Measurements from ENCODE around the gene SEPTIN1. TPM values are rescaled to one million over a fixed set of nuclear protein-coding genes. Genes with fewer than 3 reads are reported as not detected.

Gene SEPTIN1
- total RNA-seq, 1 experiment from 2014 or later: 3.4 TPM

- no TSS peak for BruUV-seq (replicated peaks)
- CTCF ChIA-PET: no interaction called here
- no peak for DNase-seq (ENCODE audit: low read depth, low spot score)
- Histone ChIP-seq H3K4me1 (ENCODE audit: control insufficient read depth in 1 of 2, insufficient read depth in 2 of 2, low read length in 2 of 2) (peaks cover 16 to 40% of the 10 kb centered on the region in 2 experiments), H3K79me2 (ENCODE audit: insufficient read depth, low read length) (no peaks in the 10 kb centered on the region), H3K36me3 (ENCODE audit: control insufficient read depth in 1 of 2, insufficient read depth in 2 of 2, low read length in 2 of 2) (no peaks in the 10 kb centered on the region), H3K27me3 (ENCODE audit: insufficient read depth, low read length) (no peaks in the 10 kb centered on the region), H2AFZ (ENCODE audit: low read depth, low read length, poor library complexity, severe bottlenecking) (no peak overlapping the region), H3K27ac (ENCODE audit: low read depth, low read length) (peak overlapping the region; percentile 97; the same call in 1 of the 2 replicates), H3K9ac (ENCODE audit: low read length) (peak overlapping the region; percentile 13; the same call in 1 of the 2 replicates), H3K4me3 (replicated peaks in 1 of 2; ENCODE audit: low read depth in 1 of 2, low read length in 2 of 2) (no peak overlapping the region), H4K20me1 (ENCODE audit: insufficient read depth) (no peaks in the 10 kb centered on the region), H3K4me2 (ENCODE audit: low read length) (peak overlapping the region; percentile 100; the same call in 1 of the 2 replicates), H3K9me3 (ENCODE audit: control insufficient read depth in 1 of 2, insufficient read depth in 1 of 2, low read depth in 1 of 2, low read length in 2 of 2) (no peaks in the 10 kb centered on the region), H3K9me2 (ENCODE audit: insufficient read depth) (no peaks in the 10 kb centered on the region)
- TF ChIP-seq ATF3 (IDR thresholded peaks at IDR 0.05): no peak
- no peak for TF ChIP-seq FOSL1 (IDR thresholded peaks at IDR 0.05; ENCODE audit: low read depth)
- no peak for TF ChIP-seq CTCF (IDR thresholded peaks at IDR 0.05 in 2 of 3, conservative IDR thresholded peaks at IDR 0.05 in 1 of 3; ENCODE audit: borderline replicate concordance in 1 of 3, insufficient read depth in 1 of 3, low read depth in 2 of 3, low read length in 2 of 3)
- TF ChIP-seq REST (IDR thresholded peaks at IDR 0.05; ENCODE audit: low read depth): no peak
- TF ChIP-seq POLR2AphosphoS5 (IDR thresholded peaks at IDR 0.05; ENCODE audit: low read depth, low read length): no peak
- TF ChIP-seq ELF1 (IDR thresholded peaks at IDR 0.05; ENCODE audit: borderline replicate concordance, low read depth): no peak
- no peak for TF ChIP-seq YY1 (IDR thresholded peaks at IDR 0.05; ENCODE audit: extremely low read depth, insufficient replicate concordance, low read depth, low read length)
- TF ChIP-seq SRF (IDR thresholded peaks at IDR 0.05; ENCODE audit: low read depth): no peak
- TF ChIP-seq POLR2A (IDR thresholded peaks at IDR 0.05; ENCODE audit: borderline replicate concordance, extremely low read depth, insufficient read depth, insufficient read length): no peak
- no peak for TF ChIP-seq CBX3 (IDR thresholded peaks at IDR 0.05; ENCODE audit: low read depth)
- TF ChIP-seq SP1 (IDR thresholded peaks at IDR 0.05; ENCODE audit: low read depth): no peak
- TF ChIP-seq EZH2phosphoT487 (IDR thresholded peaks at IDR 0.05; ENCODE audit: borderline replicate concordance): no peak
- no peak for TF ChIP-seq EZH2 (IDR thresholded peaks at IDR 0.05)
- TF ChIP-seq ZNF274 (IDR thresholded peaks at IDR 0.05; ENCODE audit: low read depth, low read length): no peak
- TF ChIP-seq CEBPB (IDR thresholded peaks at IDR 0.05; ENCODE audit: low read depth): no peak
- TF ChIP-seq SIN3A (IDR thresholded peaks at IDR 0.05; ENCODE audit: low read depth): no peak
- TF ChIP-seq RAD21 (IDR thresholded peaks at IDR 0.05; ENCODE audit: low read depth): no peak
- TF ChIP-seq ZFX (IDR thresholded peaks at IDR 0.05): no peak
- TF ChIP-seq, protein P1, sequence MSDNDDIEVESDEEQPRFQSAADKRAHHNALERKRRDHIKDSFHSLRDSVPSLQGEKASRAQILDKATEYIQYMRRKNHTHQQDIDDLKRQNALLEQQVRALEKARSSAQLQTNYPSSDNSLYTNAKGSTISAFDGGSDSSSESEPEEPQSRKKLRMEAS (IDR thresholded peaks at IDR 0.05): no peak
- no peak for TF ChIP-seq JUND (IDR thresholded peaks at IDR 0.05)
- RAD21 ChIA-PET (ENCODE audit: low non-redundant PET in 1 of 2, low total read pairs in 2 of 2, uncharacterized antibody in 2 of 2, unreplicated experiment in 2 of 2): no interaction called here
- POLR2A ChIA-PET: interaction anchor here (0.5 to 0.9 kb wide), 2 partner anchors 19 to 274 kb away, joined by 3 to 4 read pairs; partner anchors contain the start of genes PRR14 and ZNF48
- intact Hi-C loops (cut with micrococcal nuclease): no loop called here
- no peak for ATAC-seq
These were observed 5.9 kb downstream of the SEPTIN1 start for GRCh38 chr16:30376461-30376902.

Measured in HCT116 (cell line).